HFF-Myc (cell line): ENCODE results near the gene THBS1.

Source experiments
- DNase-seq: peaks from one replicate; pipeline ENCODE4 v3.0.0-alpha.2; 2011; ENCODE audit warnings: low read depth; ENCODE audit errors: extremely low read depth
- H3K4me3 ChIP-seq: replicated peaks from 2 replicates; pipeline ENCODE4 v1.5.1; 2011; ENCODE audit warnings: low read depth, mild to moderate bottlenecking, control low read depth, low read length
- CTCF ChIP-seq: IDR thresholded peaks from 2 replicates; pipeline ENCODE4 v1.5.1; 2012; ENCODE audit warnings: mild to moderate bottlenecking, low read depth, low read length, control low read depth; ENCODE audit errors: missing control alignments

The THBS1 gene

DNA sequence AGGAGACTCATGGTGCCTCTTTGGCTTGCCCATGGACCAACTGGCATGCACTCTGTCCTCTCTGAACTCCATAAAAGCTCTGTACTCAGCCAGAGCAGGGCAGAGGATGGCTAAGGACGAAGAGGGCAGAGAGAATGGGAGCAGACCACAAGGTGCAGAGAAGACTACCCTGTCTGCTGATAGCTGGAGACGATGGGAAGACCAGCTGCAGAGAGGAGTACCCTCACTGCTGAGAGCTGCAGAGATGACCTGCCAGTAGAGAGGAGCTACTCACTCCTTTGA, 65.0 kb downstream of the THBS1 start:
- DNase-seq, result no peak
- no peak overlapping the region for H3K4me3 ChIP-seq
- TF ChIP-seq CTCF, result no peak

DNA sequence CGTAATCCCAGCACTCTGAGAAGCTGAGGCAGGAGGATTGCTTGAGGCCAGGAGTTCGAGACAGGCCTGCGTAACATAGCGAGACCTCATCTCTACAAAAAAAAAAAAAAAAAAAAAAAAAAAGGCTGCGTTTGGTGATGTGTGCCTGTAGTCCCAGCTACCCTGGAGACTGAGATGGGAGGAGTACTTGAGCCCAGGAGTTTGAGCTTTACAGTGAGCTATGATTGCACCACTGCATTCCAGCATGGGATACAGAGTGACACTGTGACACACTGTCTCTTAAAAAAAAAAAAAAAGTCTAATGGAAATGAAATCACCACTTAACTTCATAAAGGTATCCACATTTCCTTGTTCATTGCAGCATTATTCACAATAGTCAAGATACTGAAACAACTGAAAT, 65.5 kb downstream of the THBS1 start:
- no peak for TF ChIP-seq CTCF
- H3K4me3 ChIP-seq, result no peak overlapping the region
- DNase-seq, result no peak
